GM12864 (cell line): Measurements from ENCODE around the gene SBNO2.

ENCODE experiments used
- DNase-seq: peaks from one replicate; pipeline ENCODE4 v3.0.0-alpha.2; 2011; ENCODE audit warnings: low read depth
- H3K4me3 ChIP-seq: 2 replicates; pipeline ENCODE4 v1.5.1; 2011; ENCODE audit warnings: mild to moderate bottlenecking, low read depth, low read length, control low read depth
- TF ChIP-seq, protein P1 (sequence below): IDR thresholded peaks from 2 replicates; pipeline ENCODE4 v1.5.1; 2011; ENCODE audit warnings: low read depth, mild to moderate bottlenecking, moderate library complexity, low read length, control low read depth, inconsistent platforms; ENCODE audit errors: missing control alignments

Gene SBNO2

DNA sequence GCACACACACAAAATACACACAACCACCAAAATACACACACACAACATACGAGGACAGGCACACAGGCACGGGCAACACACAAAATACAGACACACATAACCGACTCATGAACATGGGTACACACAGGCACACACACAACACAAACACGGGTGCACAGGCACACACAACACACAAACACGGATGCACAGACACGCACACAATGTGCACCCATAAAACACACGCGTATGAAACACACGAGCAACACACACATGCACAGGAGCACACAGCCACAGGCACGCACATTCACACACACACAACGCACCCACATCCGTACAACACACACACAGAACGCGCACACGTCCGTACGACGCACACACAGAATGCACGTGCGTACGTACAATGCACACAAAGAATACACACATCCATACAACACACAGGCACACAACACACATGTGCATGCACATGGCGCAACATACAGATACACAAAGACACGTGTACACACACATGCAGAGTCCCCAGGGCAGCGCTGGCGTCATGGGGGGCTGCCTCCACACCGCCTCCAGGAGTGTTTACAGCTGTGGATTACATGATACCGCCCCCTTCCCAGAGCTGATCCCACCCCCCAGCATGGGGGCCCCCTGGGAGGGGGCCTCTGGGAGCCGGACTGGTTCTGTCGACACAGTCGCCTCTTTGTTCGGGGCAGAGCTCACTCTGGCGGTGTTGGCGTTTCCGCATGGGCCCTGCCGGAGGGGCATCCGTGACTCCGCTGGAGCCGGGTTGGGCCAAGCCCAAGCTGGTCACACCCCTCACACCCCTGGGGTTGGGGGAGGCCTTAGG, 2.9 kb downstream of the SBNO2 start:
- H3K4me3 ChIP-seq, result no peak overlapping the region
- TF ChIP-seq, protein P1, sequence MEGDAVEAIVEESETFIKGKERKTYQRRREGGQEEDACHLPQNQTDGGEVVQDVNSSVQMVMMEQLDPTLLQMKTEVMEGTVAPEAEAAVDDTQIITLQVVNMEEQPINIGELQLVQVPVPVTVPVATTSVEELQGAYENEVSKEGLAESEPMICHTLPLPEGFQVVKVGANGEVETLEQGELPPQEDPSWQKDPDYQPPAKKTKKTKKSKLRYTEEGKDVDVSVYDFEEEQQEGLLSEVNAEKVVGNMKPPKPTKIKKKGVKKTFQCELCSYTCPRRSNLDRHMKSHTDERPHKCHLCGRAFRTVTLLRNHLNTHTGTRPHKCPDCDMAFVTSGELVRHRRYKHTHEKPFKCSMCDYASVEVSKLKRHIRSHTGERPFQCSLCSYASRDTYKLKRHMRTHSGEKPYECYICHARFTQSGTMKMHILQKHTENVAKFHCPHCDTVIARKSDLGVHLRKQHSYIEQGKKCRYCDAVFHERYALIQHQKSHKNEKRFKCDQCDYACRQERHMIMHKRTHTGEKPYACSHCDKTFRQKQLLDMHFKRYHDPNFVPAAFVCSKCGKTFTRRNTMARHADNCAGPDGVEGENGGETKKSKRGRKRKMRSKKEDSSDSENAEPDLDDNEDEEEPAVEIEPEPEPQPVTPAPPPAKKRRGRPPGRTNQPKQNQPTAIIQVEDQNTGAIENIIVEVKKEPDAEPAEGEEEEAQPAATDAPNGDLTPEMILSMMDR, result no peak
- no peak for DNase-seq

DNA sequence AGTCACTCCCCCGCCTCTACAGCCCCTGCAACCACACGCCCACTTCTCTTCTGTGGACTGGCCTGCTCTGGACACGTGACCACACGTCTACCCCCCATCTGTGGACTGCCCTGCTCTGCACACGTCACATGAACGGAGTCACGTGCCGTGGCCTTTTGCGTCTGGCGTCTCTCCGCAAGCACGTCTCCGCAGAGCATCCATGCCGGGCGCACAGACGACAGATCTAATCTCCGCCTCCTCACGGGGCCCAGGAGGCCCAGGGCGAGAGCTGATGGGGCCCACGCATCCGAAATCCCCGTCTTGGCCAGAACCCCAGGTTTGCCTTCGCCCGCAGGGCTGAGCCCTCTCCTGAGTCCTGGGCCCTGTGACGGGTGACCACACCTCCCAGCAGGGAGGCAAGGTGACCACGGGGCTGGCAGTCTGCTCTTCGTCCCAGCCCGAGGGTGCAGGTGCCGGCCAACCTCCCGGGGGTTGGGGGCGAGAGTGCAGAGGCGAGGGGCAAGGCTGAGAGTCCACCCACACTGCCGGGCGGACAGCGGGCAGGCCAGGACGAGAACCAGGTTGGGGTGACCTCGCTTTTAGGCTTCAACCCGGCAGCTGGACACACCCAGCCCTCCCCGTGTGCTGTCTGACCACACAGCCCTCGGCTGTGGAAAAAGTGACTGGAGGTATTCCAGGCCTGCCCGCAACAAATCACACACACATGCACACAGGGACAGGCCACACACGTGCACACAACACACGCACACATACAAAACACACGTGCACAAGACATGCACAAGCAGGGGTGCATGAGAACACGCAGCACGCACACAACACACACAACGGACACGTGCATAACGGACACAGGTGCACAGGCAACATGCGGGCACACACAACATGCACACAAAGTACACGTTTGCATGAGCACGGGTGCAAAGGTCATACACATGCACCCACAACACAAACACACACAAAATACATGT, 3.9 kb downstream of the SBNO2 start:
- H3K4me3 ChIP-seq, result no peak overlapping the region
- TF ChIP-seq, protein P1, result no peak
- no peak for DNase-seq

- DNase-seq, result no peak
- TF ChIP-seq, protein P1, result no peak
- no peak overlapping the region for H3K4me3 ChIP-seq
These were observed 4.7 kb downstream of the SBNO2 start for GRCh38 chr19:1169411-1169791.

DNA sequence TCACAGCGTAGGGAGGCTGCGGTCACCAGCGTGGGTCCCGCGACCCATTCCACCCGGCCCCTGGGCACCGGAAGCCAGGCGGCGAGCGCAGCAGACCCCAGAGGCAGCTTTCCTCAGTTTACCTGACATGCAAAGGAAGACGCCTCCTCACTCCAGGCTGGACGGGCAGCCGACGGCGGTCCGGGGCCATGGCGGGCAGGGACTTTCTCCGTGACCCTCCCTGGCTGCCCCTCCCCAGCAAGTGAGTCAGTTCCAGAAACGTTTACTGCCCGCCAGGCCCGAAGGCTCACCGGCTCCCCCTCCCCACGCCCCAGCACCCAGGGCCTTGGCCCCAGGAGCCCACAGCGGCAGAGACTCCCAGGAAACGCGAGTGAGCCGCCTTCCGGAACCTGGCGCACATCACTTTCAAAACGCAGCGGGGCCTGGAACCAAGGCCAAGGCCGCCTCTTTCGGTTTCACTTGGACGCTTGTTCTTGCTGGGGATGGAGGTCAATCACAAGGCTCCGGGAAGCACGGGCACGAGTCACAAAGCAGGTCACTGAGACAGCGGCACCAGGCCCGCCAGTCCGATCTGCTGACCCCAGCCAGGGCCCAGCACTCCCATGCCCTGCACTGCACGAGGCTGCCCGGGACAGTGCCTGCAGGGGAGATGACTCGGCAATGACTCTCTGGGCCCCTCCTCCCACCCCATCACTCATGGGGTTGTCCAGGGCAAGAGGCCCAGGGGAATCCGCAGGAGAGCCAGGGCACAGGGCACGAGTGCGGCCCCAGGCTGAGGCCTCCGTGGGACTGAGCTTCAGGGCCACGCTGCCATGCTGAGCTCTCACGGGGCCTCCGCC, 5.3 kb downstream of the SBNO2 start:
- no peak overlapping the region for H3K4me3 ChIP-seq
- TF ChIP-seq, protein P1, result no peak
- DNase-seq, result no peak

DNA sequence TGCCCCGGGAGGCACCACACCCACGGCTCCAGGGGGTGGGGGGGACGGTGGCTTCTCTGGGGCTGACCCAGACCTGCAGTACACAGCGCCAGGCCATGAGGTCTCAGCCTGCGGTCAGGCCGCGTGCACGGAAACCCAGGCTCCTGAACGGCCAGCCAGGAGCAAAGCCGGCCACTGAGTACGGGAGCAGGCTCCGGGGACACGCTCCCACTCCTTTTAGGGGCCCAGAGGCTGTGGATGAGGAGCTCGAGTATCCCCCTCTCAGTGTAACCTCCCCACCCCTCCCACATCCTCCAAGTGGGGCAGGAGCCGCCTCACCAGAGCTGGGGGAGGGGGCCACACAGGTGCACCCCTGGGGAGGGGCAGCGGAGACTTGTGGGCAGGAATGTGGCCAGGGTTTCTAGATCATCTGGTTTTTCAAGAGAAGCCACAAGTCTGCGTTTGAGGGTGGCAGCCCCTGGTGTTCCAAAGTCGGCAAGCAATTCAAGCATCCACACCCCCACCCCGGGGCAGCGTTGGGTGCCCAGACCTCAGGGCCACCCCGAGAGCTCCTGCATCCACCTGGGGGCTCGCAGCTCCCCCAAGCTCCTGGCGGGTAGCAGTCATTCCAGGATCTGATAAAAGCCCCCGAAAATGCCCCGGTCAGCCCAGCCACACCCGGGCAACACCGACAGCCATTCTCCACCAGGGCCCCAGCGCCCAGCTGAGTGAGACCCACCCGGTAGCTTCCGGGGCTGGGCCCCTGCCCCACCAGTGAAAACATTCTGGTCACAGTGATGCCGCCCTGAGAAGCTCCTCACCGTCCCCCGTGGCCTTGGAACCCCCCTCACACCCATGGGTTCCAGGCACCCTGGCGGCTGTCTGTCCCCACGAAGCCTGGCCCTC, 6.1 kb downstream of the SBNO2 start:
- no peak overlapping the region for H3K4me3 ChIP-seq
- TF ChIP-seq, protein P1, result no peak
- no peak for DNase-seq
